ENCODE measurements around the gene ORM2.

ORM2 gene

GRCh38 chr9:114375386-114376175 is 45.9 kb downstream of the ORM2 start:
- Histone ChIP-seq H3K27ac (ENCODE audit: insufficient read depth, low read length, poor library complexity, severe bottlenecking) (peak overlapping the region; percentile 75), H3K4me1 (ENCODE audit: control insufficient read depth, insufficient read depth, low read length, poor library complexity, severe bottlenecking) (peaks cover 93% of the 10 kb centered on the region), H3K9me3 (ENCODE audit: control insufficient read depth, low read length) (no peaks in the 10 kb centered on the region), H3K27me3 (replicated peaks; ENCODE audit: control insufficient read depth, insufficient read depth, low read length, poor library complexity, severe bottlenecking) (no peaks in the 10 kb centered on the region), H3K36me3 (ENCODE audit: control insufficient read depth, insufficient read depth, low read length) (peaks cover 50% of the 10 kb centered on the region), H3K4me3 (ENCODE audit: insufficient read depth, low read depth, low read length, poor library complexity, severe bottlenecking) (no peak overlapping the region)
- no peak for DNase-seq

DNA sequence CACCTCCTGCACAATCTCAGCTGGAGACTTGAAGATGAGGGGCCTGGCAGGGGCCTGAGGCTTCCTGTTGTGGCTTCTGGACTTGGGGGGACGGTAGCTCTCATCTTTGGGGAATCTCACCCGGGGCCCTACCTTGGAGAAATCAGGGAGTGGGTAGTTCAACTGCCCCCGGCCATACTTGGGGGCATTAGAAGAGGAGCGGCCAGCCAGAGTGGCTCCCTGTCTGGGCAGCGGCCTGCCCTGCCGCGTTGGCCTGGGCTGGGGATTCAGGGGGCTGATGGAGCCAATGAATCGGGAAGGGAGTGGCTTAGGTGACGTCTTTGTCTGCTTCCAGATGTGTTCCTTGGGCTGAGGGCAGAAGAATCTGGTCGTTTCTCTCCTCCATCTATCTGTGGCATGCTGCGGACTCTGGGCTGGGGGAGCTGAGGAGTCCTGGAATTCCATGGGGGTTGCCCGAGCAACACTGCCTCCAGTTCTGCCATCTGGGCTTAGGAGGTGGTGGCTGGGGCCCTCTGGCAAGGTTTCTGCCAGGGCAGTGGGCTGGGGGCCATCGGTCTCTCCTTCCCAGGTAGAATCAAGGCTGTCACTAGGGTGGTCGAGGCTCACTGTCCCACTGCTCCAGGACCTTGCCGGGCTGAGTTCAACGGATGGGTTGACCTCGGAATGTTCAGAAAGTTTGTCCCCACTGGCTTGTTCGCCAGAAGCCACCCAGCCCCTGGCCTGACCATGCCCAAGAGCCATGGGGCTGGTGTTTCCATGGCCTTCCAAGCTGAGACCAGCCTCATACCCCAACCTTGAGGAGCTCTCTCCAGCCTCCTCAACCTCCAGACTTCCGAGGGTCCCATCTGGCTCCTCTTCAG is 47.1 kb downstream of the ORM2 start:
- Histone ChIP-seq H3K4me3 (ENCODE audit: insufficient read depth, low read depth, low read length, poor library complexity, severe bottlenecking) (no peak overlapping the region), H3K36me3 (ENCODE audit: control insufficient read depth, insufficient read depth, low read length) (peaks cover 59% of the 10 kb centered on the region), H3K27me3 (replicated peaks; ENCODE audit: control insufficient read depth, insufficient read depth, low read length, poor library complexity, severe bottlenecking) (no peaks in the 10 kb centered on the region), H3K9me3 (ENCODE audit: control insufficient read depth, low read length) (no peaks in the 10 kb centered on the region), H3K27ac (ENCODE audit: insufficient read depth, low read length, poor library complexity, severe bottlenecking) (peak overlapping the region; percentile 97), H3K4me1 (ENCODE audit: control insufficient read depth, insufficient read depth, low read length, poor library complexity, severe bottlenecking) (peaks cover 92% of the 10 kb centered on the region)
- DNase-seq: no peak

GRCh38 chr9:114378016-114378415 is 48.3 kb downstream of the ORM2 start:
- Histone ChIP-seq H3K27ac (ENCODE audit: insufficient read depth, low read length, poor library complexity, severe bottlenecking) (peak overlapping the region; percentile 97), H3K27me3 (replicated peaks; ENCODE audit: control insufficient read depth, insufficient read depth, low read length, poor library complexity, severe bottlenecking) (no peaks in the 10 kb centered on the region), H3K4me1 (ENCODE audit: control insufficient read depth, insufficient read depth, low read length, poor library complexity, severe bottlenecking) (peaks cover 91% of the 10 kb centered on the region), H3K4me3 (ENCODE audit: insufficient read depth, low read depth, low read length, poor library complexity, severe bottlenecking) (no peak overlapping the region), H3K9me3 (ENCODE audit: control insufficient read depth, low read length) (no peaks in the 10 kb centered on the region), H3K36me3 (ENCODE audit: control insufficient read depth, insufficient read depth, low read length) (peaks cover 64% of the 10 kb centered on the region)
- DNase-seq: no peak

DNA sequence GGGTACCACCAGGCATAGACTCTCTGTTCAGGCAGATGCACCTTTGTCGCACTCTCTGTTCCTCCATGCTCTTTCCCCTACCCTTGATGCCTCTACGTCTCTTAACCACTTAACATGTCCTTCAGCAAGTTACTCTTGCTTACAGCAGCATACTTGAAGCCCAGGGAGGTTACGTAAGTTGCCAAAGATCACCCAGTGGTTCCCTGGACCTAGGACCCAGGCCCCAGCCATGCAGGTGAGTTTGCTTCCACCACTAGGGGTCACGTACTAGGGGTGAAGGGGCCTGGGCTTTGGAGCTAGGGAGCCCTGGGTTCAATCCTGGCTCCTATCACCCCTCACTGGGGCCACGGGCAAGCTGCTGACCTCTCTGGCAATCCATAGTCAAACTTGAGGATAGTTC is 49.2 kb downstream of the ORM2 start:
- H3K27ac ChIP-seq (ENCODE audit: insufficient read depth, low read length, poor library complexity, severe bottlenecking): peak overlapping the region; percentile 97
- peaks cover 64% of the 10 kb centered on the region for H3K36me3 ChIP-seq (ENCODE audit: control insufficient read depth, insufficient read depth, low read length)
- peaks cover 91% of the 10 kb centered on the region for H3K4me1 ChIP-seq (ENCODE audit: control insufficient read depth, insufficient read depth, low read length, poor library complexity, severe bottlenecking)

More for the DNA sequence above, 49.2 kb downstream of the ORM2 start:
- H3K27me3 ChIP-seq (replicated peaks; ENCODE audit: control insufficient read depth, insufficient read depth, low read length, poor library complexity, severe bottlenecking): no peaks in the 10 kb centered on the region
- H3K9me3 ChIP-seq (ENCODE audit: control insufficient read depth, low read length): no peaks in the 10 kb centered on the region
- H3K4me3 ChIP-seq (ENCODE audit: insufficient read depth, low read depth, low read length, poor library complexity, severe bottlenecking): no peak overlapping the region
- no peak for DNase-seq
